Measurements from ENCODE around the gene RASL11B.

Gene RASL11B

DNA sequence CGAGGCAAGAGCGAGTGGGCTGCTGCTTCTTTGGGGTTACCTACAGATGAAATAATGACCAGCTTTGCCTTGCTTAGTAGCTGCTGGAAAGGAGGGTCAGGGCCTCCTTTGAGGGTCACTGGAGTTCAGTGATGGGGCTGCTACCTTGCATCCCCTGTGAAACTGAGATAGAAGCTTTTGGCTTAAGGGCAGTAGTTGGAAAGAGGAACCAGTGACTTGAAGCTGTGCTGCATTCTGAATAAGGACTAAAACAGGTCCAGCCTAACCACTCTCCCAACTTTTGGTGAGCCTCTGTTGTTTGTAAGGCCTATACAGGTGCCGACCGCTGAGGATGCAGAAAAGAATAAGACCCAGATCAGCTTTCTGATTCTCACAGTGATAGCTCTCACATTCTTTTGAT is 41.2 kb downstream of the RASL11B start:
- Histone ChIP-seq H3K4me2 (ENCODE audit: low read length) (no peak overlapping the region), H2AFZ (ENCODE audit: low read depth, low read length) (no peak overlapping the region)
- no peak for TF ChIP-seq EZH2phosphoT487 (IDR thresholded peaks at IDR 0.05; ENCODE audit: low read depth)
- TF ChIP-seq, protein P1, sequence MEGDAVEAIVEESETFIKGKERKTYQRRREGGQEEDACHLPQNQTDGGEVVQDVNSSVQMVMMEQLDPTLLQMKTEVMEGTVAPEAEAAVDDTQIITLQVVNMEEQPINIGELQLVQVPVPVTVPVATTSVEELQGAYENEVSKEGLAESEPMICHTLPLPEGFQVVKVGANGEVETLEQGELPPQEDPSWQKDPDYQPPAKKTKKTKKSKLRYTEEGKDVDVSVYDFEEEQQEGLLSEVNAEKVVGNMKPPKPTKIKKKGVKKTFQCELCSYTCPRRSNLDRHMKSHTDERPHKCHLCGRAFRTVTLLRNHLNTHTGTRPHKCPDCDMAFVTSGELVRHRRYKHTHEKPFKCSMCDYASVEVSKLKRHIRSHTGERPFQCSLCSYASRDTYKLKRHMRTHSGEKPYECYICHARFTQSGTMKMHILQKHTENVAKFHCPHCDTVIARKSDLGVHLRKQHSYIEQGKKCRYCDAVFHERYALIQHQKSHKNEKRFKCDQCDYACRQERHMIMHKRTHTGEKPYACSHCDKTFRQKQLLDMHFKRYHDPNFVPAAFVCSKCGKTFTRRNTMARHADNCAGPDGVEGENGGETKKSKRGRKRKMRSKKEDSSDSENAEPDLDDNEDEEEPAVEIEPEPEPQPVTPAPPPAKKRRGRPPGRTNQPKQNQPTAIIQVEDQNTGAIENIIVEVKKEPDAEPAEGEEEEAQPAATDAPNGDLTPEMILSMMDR (IDR thresholded peaks at IDR 0.05; ENCODE audit: low read depth, low read length) = no peak

DNA sequence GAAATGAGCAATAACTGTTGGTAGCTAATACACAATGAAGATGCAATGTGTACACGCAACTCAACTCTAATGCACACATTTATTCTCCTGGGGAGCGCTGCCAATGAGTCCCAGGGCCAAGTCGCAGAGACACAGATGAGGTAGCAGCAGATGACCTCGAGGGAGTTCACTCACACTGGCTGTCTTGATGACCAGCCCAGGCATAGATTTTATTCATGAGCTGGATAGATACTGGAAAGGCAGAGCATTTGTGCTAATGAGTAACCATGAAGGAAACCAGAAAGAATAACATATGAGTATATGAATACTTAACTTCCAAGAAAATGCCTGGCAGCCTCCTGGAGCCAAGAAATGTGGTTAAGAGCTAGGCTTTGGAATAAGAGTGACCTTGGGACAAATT is 42.3 kb downstream of the RASL11B start:
- H3K27me3 ChIP-seq (ENCODE audit: low read depth, low read length) = no peaks in the 10 kb centered on the region
- TF ChIP-seq, protein P1 (IDR thresholded peaks at IDR 0.05; ENCODE audit: low read depth, low read length) = no peak
- no peak for TF ChIP-seq EZH2phosphoT487 (IDR thresholded peaks at IDR 0.05; ENCODE audit: low read depth)
- H3K36me3 ChIP-seq (replicated peaks; ENCODE audit: low read depth, low read length) = no peaks in the 10 kb centered on the region

More for the DNA sequence above, 41.2 kb downstream of the RASL11B start:
- Histone ChIP-seq H3K4me3 (ENCODE audit: low read length) (no peak overlapping the region), H3K36me3 (replicated peaks; ENCODE audit: low read depth, low read length) (no peaks in the 10 kb centered on the region), H3K9me3 (ENCODE audit: insufficient read depth, low read length) (no peaks in the 10 kb centered on the region), H3K4me1 (ENCODE audit: low read length) (no peaks in the 10 kb centered on the region), H3K79me2 (ENCODE audit: low read length) (no peaks in the 10 kb centered on the region), H3K27me3 (ENCODE audit: low read depth, low read length) (no peaks in the 10 kb centered on the region), H3K9ac (ENCODE audit: low read length) (no peak overlapping the region), H3K27ac (ENCODE audit: low read length) (no peak overlapping the region), H4K20me1 (ENCODE audit: insufficient read depth, low read length) (no peaks in the 10 kb centered on the region)

DNA sequence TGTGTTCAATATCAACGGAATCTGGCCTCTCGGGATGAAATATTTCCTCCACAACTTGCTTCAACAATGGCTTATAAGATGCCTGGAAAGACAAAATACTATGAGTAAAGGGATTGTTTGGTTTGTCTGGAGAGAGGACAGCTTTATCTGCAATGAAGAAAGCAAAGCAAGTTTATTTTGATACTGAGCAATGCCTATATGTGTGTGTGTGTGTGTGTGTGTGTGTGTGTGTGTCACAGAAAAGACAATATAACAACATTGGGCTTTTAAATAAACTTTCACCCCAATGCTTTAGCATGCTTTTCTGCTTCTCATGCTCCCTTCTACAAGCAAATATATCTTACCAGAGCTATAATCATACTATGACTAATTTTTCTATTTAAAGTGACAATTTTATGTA is 45.4 kb downstream of the RASL11B start:
- H3K9me3 ChIP-seq (ENCODE audit: insufficient read depth, low read length) = no peaks in the 10 kb centered on the region
- TF ChIP-seq, protein P1 (IDR thresholded peaks at IDR 0.05; ENCODE audit: low read depth, low read length) = no peak
- no peak for TF ChIP-seq EZH2phosphoT487 (IDR thresholded peaks at IDR 0.05; ENCODE audit: low read depth)
- no peak overlapping the region for H3K4me3 ChIP-seq (ENCODE audit: low read length)
- H3K27me3 ChIP-seq (ENCODE audit: low read depth, low read length) = no peaks in the 10 kb centered on the region
- no peak overlapping the region for H2AFZ ChIP-seq (ENCODE audit: low read depth, low read length)
- no peak overlapping the region for H3K9ac ChIP-seq (ENCODE audit: low read length)
- no peaks in the 10 kb centered on the region for H3K79me2 ChIP-seq (ENCODE audit: low read length)
- no peaks in the 10 kb centered on the region for H4K20me1 ChIP-seq (ENCODE audit: insufficient read depth, low read length)
- no peak overlapping the region for H3K4me2 ChIP-seq (ENCODE audit: low read length)
- H3K36me3 ChIP-seq (replicated peaks; ENCODE audit: low read depth, low read length) = no peaks in the 10 kb centered on the region
- no peak overlapping the region for H3K27ac ChIP-seq (ENCODE audit: low read length)
- H3K4me1 ChIP-seq (ENCODE audit: low read length) = no peaks in the 10 kb centered on the region

More for the DNA sequence above, 42.3 kb downstream of the RASL11B start:
- Histone ChIP-seq H3K27ac (ENCODE audit: low read length) (no peak overlapping the region), H3K79me2 (ENCODE audit: low read length) (no peaks in the 10 kb centered on the region), H2AFZ (ENCODE audit: low read depth, low read length) (no peak overlapping the region), H3K9ac (ENCODE audit: low read length) (no peak overlapping the region), H3K4me3 (ENCODE audit: low read length) (no peak overlapping the region), H4K20me1 (ENCODE audit: insufficient read depth, low read length) (no peaks in the 10 kb centered on the region), H3K4me1 (ENCODE audit: low read length) (no peaks in the 10 kb centered on the region), H3K4me2 (ENCODE audit: low read length) (no peak overlapping the region), H3K9me3 (ENCODE audit: insufficient read depth, low read length) (no peaks in the 10 kb centered on the region)

DNA sequence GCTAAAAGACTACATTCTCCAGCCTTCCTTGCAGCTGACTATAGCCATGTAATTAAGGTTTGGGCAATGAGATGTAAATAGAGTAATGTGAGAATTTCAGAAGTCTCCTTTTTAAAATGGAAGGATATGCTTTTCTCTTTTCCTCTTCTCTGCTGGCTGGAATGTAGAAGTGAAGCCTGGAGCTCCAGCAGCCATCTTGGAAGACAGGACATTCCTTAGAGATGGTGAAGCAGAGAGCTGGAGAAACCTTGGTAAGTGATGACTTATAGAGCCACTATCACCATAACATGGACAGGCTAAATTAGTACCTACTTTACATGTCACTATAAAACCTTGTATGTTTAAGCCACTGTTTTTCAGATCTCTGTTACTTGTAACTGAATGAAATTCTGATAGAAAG is 48.0 kb downstream of the RASL11B start:
- H3K9ac ChIP-seq (ENCODE audit: low read length) = no peak overlapping the region
- H4K20me1 ChIP-seq (ENCODE audit: insufficient read depth, low read length) = no peaks in the 10 kb centered on the region
- no peaks in the 10 kb centered on the region for H3K79me2 ChIP-seq (ENCODE audit: low read length)

More for the DNA sequence above, 48.0 kb downstream of the RASL11B start:
- TF ChIP-seq, protein P1 (IDR thresholded peaks at IDR 0.05; ENCODE audit: low read depth, low read length) = no peak
- TF ChIP-seq EZH2phosphoT487 (IDR thresholded peaks at IDR 0.05; ENCODE audit: low read depth) = no peak
- Histone ChIP-seq H3K9me3 (ENCODE audit: insufficient read depth, low read length) (no peaks in the 10 kb centered on the region), H3K4me1 (ENCODE audit: low read length) (no peaks in the 10 kb centered on the region), H3K4me3 (ENCODE audit: low read length) (no peak overlapping the region), H3K4me2 (ENCODE audit: low read length) (no peak overlapping the region), H3K27ac (ENCODE audit: low read length) (no peak overlapping the region), H2AFZ (ENCODE audit: low read depth, low read length) (no peak overlapping the region), H3K36me3 (replicated peaks; ENCODE audit: low read depth, low read length) (no peaks in the 10 kb centered on the region), H3K27me3 (ENCODE audit: low read depth, low read length) (no peaks in the 10 kb centered on the region)

Measured in OCI-LY3 (cell line).